Measurements from ENCODE around the gene OR8B3. TPM values are rescaled to one million over a fixed set of nuclear protein-coding genes. Genes with fewer than 3 reads are reported as not detected.
A peak's percentile ranks its signal among the peaks of the same experiment; 100 is the strongest.
"Not testable (repeated sequence)": the region's sequence is repeated elsewhere in the genome, so short reads cannot be mapped to it uniquely, and the experiment has no call there.

OR8B3 gene
- total RNA-seq, 1 experiment from 2014 or later: not detected

DNA sequence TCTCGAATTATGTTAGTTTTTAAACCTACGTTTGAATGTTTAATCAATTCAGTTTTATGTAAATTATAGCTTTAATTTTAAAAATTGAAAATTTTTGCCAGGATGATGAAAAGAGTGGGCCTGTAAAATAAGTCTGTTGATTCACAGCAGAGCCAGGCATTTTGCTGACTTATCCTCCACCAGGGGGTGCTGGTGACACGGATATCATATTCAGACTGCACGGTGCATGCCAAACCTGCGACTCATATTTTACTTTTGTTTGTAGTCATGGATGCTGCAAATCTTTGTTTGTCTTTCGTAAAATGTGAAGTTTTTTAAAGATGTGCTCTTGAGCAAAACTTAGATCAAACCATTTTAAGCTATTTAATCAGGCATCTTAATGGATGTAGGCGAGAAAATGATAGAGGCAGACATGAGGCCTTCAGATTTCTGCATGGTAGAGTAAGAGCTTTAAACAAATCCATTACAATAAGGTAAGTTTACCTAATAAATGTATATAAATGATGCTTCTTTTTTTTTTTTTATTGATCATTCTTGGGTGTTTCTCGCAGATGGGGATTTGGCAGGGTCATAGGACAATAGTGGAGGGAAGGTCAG is 3.6 kb upstream of the OR8B3 start (continued):
- TF ChIP-seq ZNF423 (CRISPR knock-in tag; IDR thresholded peaks at IDR 0.05) (no peak), ESRRA (CRISPR knock-in tag; IDR thresholded peaks at IDR 0.05; ENCODE audit: borderline replicate concordance) (no peak), FOXK1 (CRISPR knock-in tag; IDR thresholded peaks at IDR 0.05) (no peak)

DNA sequence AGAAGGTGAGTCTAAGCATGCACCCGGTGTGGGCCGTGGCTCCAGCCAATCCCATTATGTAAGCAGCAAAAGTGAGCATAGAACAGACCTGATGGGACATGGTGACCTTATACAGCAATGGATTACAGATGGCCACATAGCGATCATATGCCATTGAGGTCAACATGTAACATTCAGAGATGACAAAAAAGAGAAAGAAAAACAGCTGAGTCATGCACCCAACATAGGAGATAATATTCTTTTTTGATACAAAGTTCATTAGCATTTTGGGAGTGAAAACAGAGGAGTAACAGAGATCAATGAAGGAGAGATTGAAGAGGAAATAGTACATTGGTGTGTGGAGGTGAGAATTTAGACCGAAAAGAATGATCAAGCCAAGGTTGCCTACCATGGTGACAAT is 2.0 kb downstream of the OR8B3 start:
- H3K9me3 Mint-ChIP-seq; H3K36me3 Mint-ChIP-seq; ATAC-seq; POLR2A ChIA-PET; H3K4me3 Mint-ChIP-seq; DNase-seq (ENCODE audit: low spot score); H3K4me1 Mint-ChIP-seq; H3K27me3 Mint-ChIP-seq (ENCODE audit: low read depth); CTCF ChIA-PET; H3K27ac Mint-ChIP-seq: not testable (repeated sequence)

DNA sequence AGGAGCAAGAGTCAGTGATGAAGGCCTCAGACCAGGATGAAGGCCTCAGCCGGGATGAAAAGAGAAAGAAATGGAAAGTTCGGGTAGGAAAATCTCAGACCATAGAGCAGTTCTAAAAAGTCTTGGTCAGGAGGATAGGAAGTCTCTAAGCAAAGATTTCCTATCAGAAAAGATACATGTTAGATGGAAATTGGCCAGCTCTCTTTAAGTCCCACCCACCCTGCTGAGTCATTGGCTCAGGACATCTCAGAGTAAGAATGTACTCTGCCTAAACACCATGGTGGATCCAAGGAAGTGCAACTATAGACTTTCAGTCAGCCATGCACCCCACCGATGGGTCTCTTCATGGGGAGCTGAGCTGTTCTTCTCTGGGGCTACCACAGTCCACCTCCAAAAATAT is 4.4 kb downstream of the OR8B3 start:
- ChIA-PET CTCF (no interaction called here), POLR2A (no interaction called here)
- H3K36me3 Mint-ChIP-seq: no peaks in the 10 kb centered on the region
- no peak overlapping the region for H3K4me3 Mint-ChIP-seq
- TF ChIP-seq, protein P1, sequence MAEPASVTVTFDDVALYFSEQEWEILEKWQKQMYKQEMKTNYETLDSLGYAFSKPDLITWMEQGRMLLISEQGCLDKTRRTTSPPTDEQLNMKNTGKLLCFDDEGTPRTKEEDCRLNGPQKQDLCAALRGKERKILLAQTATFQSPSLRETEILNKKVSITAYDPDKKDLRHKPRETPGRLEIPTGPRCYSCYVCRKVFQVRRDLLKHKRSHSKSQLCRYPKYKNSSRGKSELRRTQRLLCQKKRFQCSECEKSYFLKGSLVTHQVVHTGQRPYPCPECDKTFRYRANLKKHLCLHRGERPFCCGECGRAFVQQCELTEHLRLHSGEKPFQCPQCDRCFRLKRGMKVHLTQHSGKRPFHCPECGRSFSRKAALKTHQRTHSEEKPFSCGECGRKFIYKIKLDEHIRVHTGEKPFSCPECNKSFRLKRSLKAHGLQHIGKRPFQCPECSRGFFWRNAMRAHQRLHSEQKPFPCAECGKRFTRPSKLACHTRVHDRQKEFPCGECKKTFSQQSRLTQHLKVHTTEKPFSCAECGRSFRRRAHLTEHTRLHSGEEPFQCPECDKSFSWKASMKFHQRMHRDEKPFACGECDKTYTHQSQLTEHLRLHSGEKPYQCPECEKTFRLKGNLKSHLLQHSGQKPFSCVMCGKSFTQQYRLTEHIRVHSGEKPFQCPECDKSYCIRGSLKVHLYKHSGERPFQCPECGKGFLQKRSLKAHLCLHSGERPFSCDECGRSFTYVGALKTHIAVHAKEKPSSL (CRISPR knock-in tag; conservative IDR thresholded peaks at IDR 0.05): no peak
- no peak for TF ChIP-seq TP53 (CRISPR knock-in tag; IDR thresholded peaks at IDR 0.05)
- TF ChIP-seq CREB1 (CRISPR knock-in tag; IDR thresholded peaks at IDR 0.05): no peak
- TF ChIP-seq GRHL2 (CRISPR knock-in tag; IDR thresholded peaks at IDR 0.05; ENCODE audit: insufficient replicate concordance, severe bottlenecking): no peak
- no peak for TF ChIP-seq FOXJ3 (CRISPR knock-in tag; IDR thresholded peaks at IDR 0.05; ENCODE audit: borderline replicate concordance)
- TF ChIP-seq, protein P2, sequence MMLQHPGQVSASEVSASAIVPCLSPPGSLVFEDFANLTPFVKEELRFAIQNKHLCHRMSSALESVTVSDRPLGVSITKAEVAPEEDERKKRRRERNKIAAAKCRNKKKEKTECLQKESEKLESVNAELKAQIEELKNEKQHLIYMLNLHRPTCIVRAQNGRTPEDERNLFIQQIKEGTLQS (CRISPR knock-in tag; conservative IDR thresholded peaks at IDR 0.05): no peak
- TF ChIP-seq ZBTB21 (CRISPR knock-in tag; IDR thresholded peaks at IDR 0.05; ENCODE audit: borderline replicate concordance): no peak
- no peak for TF ChIP-seq ZNF317 (CRISPR knock-in tag; IDR thresholded peaks at IDR 0.05; ENCODE audit: borderline replicate concordance, low read depth)
- TF ChIP-seq NR1H2 (CRISPR knock-in tag; IDR thresholded peaks at IDR 0.05): no peak
- no peak for TF ChIP-seq ZNF396 (CRISPR knock-in tag; IDR thresholded peaks at IDR 0.05; ENCODE audit: borderline replicate concordance)
- TF ChIP-seq CBFB (CRISPR knock-in tag; IDR thresholded peaks at IDR 0.05; ENCODE audit: low read depth): no peak
- no peak for TF ChIP-seq TEAD1 (CRISPR knock-in tag; IDR thresholded peaks at IDR 0.05)
- TF ChIP-seq SMAD4 (CRISPR knock-in tag; IDR thresholded peaks at IDR 0.05): no peak
- TF ChIP-seq MXD4 (CRISPR knock-in tag; IDR thresholded peaks at IDR 0.05; ENCODE audit: borderline replicate concordance): no peak
- TF ChIP-seq, protein P3, sequence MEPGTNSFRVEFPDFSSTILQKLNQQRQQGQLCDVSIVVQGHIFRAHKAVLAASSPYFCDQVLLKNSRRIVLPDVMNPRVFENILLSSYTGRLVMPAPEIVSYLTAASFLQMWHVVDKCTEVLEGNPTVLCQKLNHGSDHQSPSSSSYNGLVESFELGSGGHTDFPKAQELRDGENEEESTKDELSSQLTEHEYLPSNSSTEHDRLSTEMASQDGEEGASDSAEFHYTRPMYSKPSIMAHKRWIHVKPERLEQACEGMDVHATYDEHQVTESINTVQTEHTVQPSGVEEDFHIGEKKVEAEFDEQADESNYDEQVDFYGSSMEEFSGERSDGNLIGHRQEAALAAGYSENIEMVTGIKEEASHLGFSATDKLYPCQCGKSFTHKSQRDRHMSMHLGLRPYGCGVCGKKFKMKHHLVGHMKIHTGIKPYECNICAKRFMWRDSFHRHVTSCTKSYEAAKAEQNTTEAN (CRISPR knock-in tag; IDR thresholded peaks at IDR 0.05): no peak
- no peak for TF ChIP-seq OVOL2 (CRISPR knock-in tag; IDR thresholded peaks at IDR 0.05; ENCODE audit: borderline replicate concordance)
- no peak for DNase-seq (ENCODE audit: low spot score)
- no peaks in the 10 kb centered on the region for H3K4me1 Mint-ChIP-seq
- H3K27me3 Mint-ChIP-seq (ENCODE audit: low read depth): no peaks in the 10 kb centered on the region
- ATAC-seq: peak; percentile 30; the same call in 1 of the 2 replicates
- no peak overlapping the region for H3K27ac Mint-ChIP-seq
- no peaks in the 10 kb centered on the region for H3K9me3 Mint-ChIP-seq

DNA sequence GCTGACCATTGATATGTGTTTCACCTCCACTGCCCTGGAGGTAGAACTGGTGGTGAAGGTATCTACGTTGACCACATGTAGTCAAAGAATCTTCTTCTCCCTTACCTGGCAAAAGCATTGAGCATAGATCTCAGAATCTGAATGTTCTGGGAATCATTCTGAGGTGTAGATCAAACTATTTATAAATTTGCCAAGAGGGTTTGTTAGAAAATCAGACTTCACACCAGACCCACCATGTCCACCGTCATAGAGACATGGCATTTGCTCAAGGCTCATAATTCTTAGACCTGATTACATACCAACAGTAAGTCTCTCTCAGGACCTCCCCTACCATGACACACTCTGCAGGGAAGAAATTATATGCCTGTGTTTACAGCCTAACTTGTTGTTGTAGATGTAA is 14.4 kb downstream of the OR8B3 start, which contains the start of gene OR8B2:
Gene OR8B2 (minus strand): TSS at position 101 of the 400 bp plus-strand sequence. CDS start 1,156 bp downstream, outside the sequence.
- Mint-ChIP-seq H3K27me3 (ENCODE audit: low read depth) (no peaks in the 10 kb centered on the region), H3K36me3 (no peaks in the 10 kb centered on the region), H3K4me3 (no peak within 1 kb of the TSS), H3K27ac (no peak within 1 kb of the TSS), H3K4me1 (no peaks in the 10 kb centered on the region), H3K9me3 (no peaks in the 10 kb centered on the region; the same call in 1 of the 2 replicates)
- no peak for DNase-seq (ENCODE audit: low spot score)
- no peak for ATAC-seq
- CTCF ChIA-PET: no interaction called here
- POLR2A ChIA-PET: no interaction called here
- TF ChIP-seq, protein P1 (CRISPR knock-in tag; conservative IDR thresholded peaks at IDR 0.05): no peak
- TF ChIP-seq, protein P4, sequence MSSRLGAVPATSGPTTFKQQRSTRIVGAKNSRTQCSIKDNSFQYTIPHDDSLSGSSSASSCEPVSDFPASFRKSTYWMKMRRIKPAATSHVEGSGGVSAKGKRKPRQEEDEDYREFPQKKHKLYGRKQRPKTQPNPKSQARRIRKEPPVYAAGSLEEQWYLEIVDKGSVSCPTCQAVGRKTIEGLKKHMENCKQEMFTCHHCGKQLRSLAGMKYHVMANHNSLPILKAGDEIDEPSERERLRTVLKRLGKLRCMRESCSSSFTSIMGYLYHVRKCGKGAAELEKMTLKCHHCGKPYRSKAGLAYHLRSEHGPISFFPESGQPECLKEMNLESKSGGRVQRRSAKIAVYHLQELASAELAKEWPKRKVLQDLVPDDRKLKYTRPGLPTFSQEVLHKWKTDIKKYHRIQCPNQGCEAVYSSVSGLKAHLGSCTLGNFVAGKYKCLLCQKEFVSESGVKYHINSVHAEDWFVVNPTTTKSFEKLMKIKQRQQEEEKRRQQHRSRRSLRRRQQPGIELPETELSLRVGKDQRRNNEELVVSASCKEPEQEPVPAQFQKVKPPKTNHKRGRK (CRISPR knock-in tag; IDR thresholded peaks at IDR 0.05; ENCODE audit: borderline replicate concordance): no peak
- TF ChIP-seq ESRRA (CRISPR knock-in tag; IDR thresholded peaks at IDR 0.05; ENCODE audit: borderline replicate concordance): no peak
- no peak for TF ChIP-seq NR3C1 (CRISPR knock-in tag; conservative IDR thresholded peaks at IDR 0.05; ENCODE audit: low read depth)
- TF ChIP-seq MXD4 (CRISPR knock-in tag; IDR thresholded peaks at IDR 0.05; ENCODE audit: borderline replicate concordance): no peak
- TF ChIP-seq CREB1 (CRISPR knock-in tag; IDR thresholded peaks at IDR 0.05): no peak
- no peak for TF ChIP-seq FOXP1 (CRISPR knock-in tag; IDR thresholded peaks at IDR 0.05; ENCODE audit: borderline replicate concordance)
